DMS 273 (cell line): ENCODE data around the gene MVD.

Experiments
- DNase-seq: peaks from one replicate; lab custom pipeline; 2025; ENCODE audit not compliant: unreplicated experiment; lab: John Stamatoyannopoulos, UW

MVD gene

GRCh38 chr16:88662843-88663606 lies at the start of gene MVD:
MVD (minus strand) TSS chr16:88663091; CDS start chr16:88663080, 11 bp downstream.
- peak; percentile 99 for DNase-seq

GRCh38 chr16:88712362-88712979 lies 49.6 kb upstream of the MVD start:
- no peak for DNase-seq

GRCh38 chr16:88711750-88712340 lies 49.0 kb upstream of the MVD start:
- DNase-seq: no peak

- no peak for DNase-seq
These were observed 47.7 kb upstream of the MVD start for GRCh38 chr16:88710556-88710955.

- DNase-seq: peak; percentile 59
These were observed 44.3 kb upstream of the MVD start for GRCh38 chr16:88706965-88707826.

- peak; percentile 96 for DNase-seq
These were observed 43.5 kb upstream of the MVD start, which contains the start of the genes CTU2 and RNF166 for GRCh38 chr16:88706229-88706964. CTU2 (plus strand) TSS chr16:88706503; CDS start chr16:88706531, 28 bp downstream. RNF166 (minus strand) TSS chr16:88706408; CDS start chr16:88706325, 83 bp downstream.

- peak; percentile 49 for DNase-seq
These were observed 42.9 kb upstream of the MVD start for GRCh38 chr16:88705801-88706228.

GRCh38 chr16:88705076-88705684 lies 42.3 kb upstream of the MVD start:
- DNase-seq: peak; percentile 49

- no peak for DNase-seq
These were observed 40.8 kb upstream of the MVD start for GRCh38 chr16:88703486-88704309.

GRCh38 chr16:88702371-88703210 lies 39.7 kb upstream of the MVD start:
- DNase-seq: no peak

GRCh38 chr16:88701581-88702370 lies 38.9 kb upstream of the MVD start:
- DNase-seq: no peak

GRCh38 chr16:88700636-88701482 lies 38.0 kb upstream of the MVD start:
- no peak for DNase-seq

GRCh38 chr16:88700322-88700635 lies 37.4 kb upstream of the MVD start:
- no peak for DNase-seq

- DNase-seq: no peak
These were observed 36.3 kb upstream of the MVD start for GRCh38 chr16:88699180-88699579.

GRCh38 chr16:88698646-88699045 lies 35.8 kb upstream of the MVD start:
- DNase-seq: no peak

- no peak for DNase-seq
These were observed 35.1 kb upstream of the MVD start for GRCh38 chr16:88697831-88698615.
